Hematopoietic multipotent progenitor cell (in vitro differentiated cells): Measurements from ENCODE around the gene NPHP4. TPM values are rescaled to one million over a fixed set of nuclear protein-coding genes. Genes with fewer than 3 reads are reported as not detected.

ENCODE experiments used
- DNase-seq, 3 donors: peaks; one replicate each; pipeline ENCODE4 v3.0.0-alpha.2; 2011 to 2015; ENCODE audit warnings: low read depth in 2 of 3, low spot score in 2 of 3
- total RNA-seq: library from RNA; depleted of rRNA; stranded (reverse); fragments of >200 nt; gene quantifications from one replicate; pipeline ENCODE4 v1.2.3, GENCODE V29; 2012

The NPHP4 gene
- total RNA-seq, 1 donor: 9.7 TPM

- no peak for DNase-seq
Observed at GRCh38 chr1:5954964-5955363, 37.3 kb downstream of the NPHP4 start.

GRCh38 chr1:5953386-5953785 is 38.8 kb downstream of the NPHP4 start:
- DNase-seq: no peak

- DNase-seq: no peak
Observed at GRCh38 chr1:5951846-5952410, 40.3 kb downstream of the NPHP4 start.

GRCh38 chr1:5950994-5951785 is 41.0 kb downstream of the NPHP4 start:
- no peak for DNase-seq

GRCh38 chr1:5950201-5950895 is 41.9 kb downstream of the NPHP4 start:
- no peak for DNase-seq

- no peak for DNase-seq
Observed at GRCh38 chr1:5949761-5950100, 42.5 kb downstream of the NPHP4 start.

- no peak for DNase-seq
Observed at GRCh38 chr1:5949085-5949760, 43.0 kb downstream of the NPHP4 start.

- DNase-seq: no peak
Observed at GRCh38 chr1:5948681-5949005, 43.6 kb downstream of the NPHP4 start.

GRCh38 chr1:5947978-5948680 is 44.1 kb downstream of the NPHP4 start:
- no peak for DNase-seq

GRCh38 chr1:5947071-5947821 is 45.0 kb downstream of the NPHP4 start:
- no peak for DNase-seq

GRCh38 chr1:5945445-5945844 is 46.8 kb downstream of the NPHP4 start:
- DNase-seq: no peak

- no peak for DNase-seq
Observed at GRCh38 chr1:5944843-5945167, 47.4 kb downstream of the NPHP4 start.

- DNase-seq: no peak
Observed at GRCh38 chr1:5944154-5944842, 47.9 kb downstream of the NPHP4 start.

- DNase-seq: no peak
Observed at GRCh38 chr1:5943343-5944124, 48.7 kb downstream of the NPHP4 start.

GRCh38 chr1:5941671-5942070 is 50.6 kb downstream of the NPHP4 start:
- DNase-seq: no peak

GRCh38 chr1:5940723-5941407 is 51.4 kb downstream of the NPHP4 start:
- no peak for DNase-seq

GRCh38 chr1:5939271-5940170 is 52.7 kb downstream of the NPHP4 start:
- no peak for DNase-seq
